Measurements from ENCODE around the gene APOL6. TPM values are rescaled to one million over a fixed set of nuclear protein-coding genes. Genes with fewer than 3 reads are reported as not detected.

APOL6 gene
- total and polyA plus RNA-seq, 2 of the 13 experiments (the other 11 are each of a cell fraction or from before 2014, with no cell fraction given), result 5.2 to 7.5 TPM

- TF ChIP-seq ETS1 (CRISPR knock-in tag; IDR thresholded peaks at IDR 0.05) (no peak), ZNF430 (CRISPR knock-in tag; IDR thresholded peaks at IDR 0.05) (no peak)
Measured at GRCh38 chr22:35662914-35663313, 14.7 kb downstream of the APOL6 start (continued).

GRCh38 chr22:35663371-35663770 lies 15.1 kb downstream of the APOL6 start:
- Histone ChIP-seq H3K9me3 (ENCODE audit: low read length) (peaks cover 20% of the 10 kb centered on the region), H3K79me2 (ENCODE audit: insufficient read depth, low read length) (no peaks in the 10 kb centered on the region), H3K27ac (ENCODE audit: extremely low read length, insufficient read depth, low read length) (no peak overlapping the region), H3K36me3 (replicated peaks in 1 of 2; ENCODE audit: control insufficient read depth in 1 of 2, insufficient read depth in 2 of 2, low read length in 2 of 2) (peaks cover 7 to 13% of the 10 kb centered on the region in 2 experiments; a peak in 4 of 5 replicates), H3K4me2 (ENCODE audit: low read depth, low read length) (no peak overlapping the region), H4K20me1 (ENCODE audit: insufficient read depth, low read length) (no peaks in the 10 kb centered on the region), H3K27me3 (ENCODE audit: control insufficient read depth in 1 of 2, insufficient read depth in 2 of 2, low read length in 2 of 2) (no peaks in the 10 kb centered on the region), H2AFZ (ENCODE audit: low read length) (no peak overlapping the region), H3K4me1 (ENCODE audit: insufficient read depth, low read length) (peaks cover 32% of the 10 kb centered on the region), H3K9ac (ENCODE audit: insufficient read depth, low read depth, low read length) (no peak overlapping the region), H3K4me3 (replicated peaks in 1 of 3; ENCODE audit: insufficient read depth in 1 of 3, low read depth in 2 of 3, low read length in 3 of 3) (no peak overlapping the region)
- DNase-seq (ENCODE audit: low spot score) (no peak), FAIRE-seq (no peak), ATAC-seq (no peak)
- ChIA-PET POLR2A (interaction anchor here (3.1 kb wide), 1 partner anchor 15 kb away, joined by 12 read pairs; the partner anchor contains the start of gene APOL6), CTCF (ENCODE audit: low intra/inter-chr PET ratio, low total read pairs) (no interaction called here)
- intact Hi-C loops (cut with micrococcal nuclease; ENCODE audit: unreplicated experiment) (no loop called here), in situ Hi-C loops (cut with HindIII; ENCODE audit: extremely low pct_ligation_motif_present, low pct_unique_long_range_greater_than_20kb) (no loop called here)
- no TSS peak for BruUV-seq (replicated peaks)
- 84% methylated on average over 3 of the region's 3 CpGs for WGBS (ENCODE audit: low lambda C conversion rate)
- TF ChIP-seq NFIC (IDR thresholded peaks at IDR 0.05; ENCODE audit: low read length) (no peak), ZNF121 (CRISPR knock-in tag; IDR thresholded peaks at IDR 0.05) (no peak), ZNF20 (CRISPR knock-in tag; IDR thresholded peaks at IDR 0.05) (no peak), ZNF850 (CRISPR knock-in tag; conservative IDR thresholded peaks at IDR 0.05) (no peak), ZNF124 (CRISPR knock-in tag; IDR thresholded peaks at IDR 0.05) (no peak), ZNF33A (CRISPR knock-in tag; IDR thresholded peaks at IDR 0.05; ENCODE audit: borderline replicate concordance) (no peak), SYNCRIP (IDR thresholded peaks at IDR 0.05; ENCODE audit: insufficient read depth, low read depth, low read length) (no peak), MIER3 (CRISPR knock-in tag; IDR thresholded peaks at IDR 0.05; ENCODE audit: borderline replicate concordance) (no peak), SNRNP70 (IDR thresholded peaks at IDR 0.05; ENCODE audit: low read depth, low read length) (no peak), IRF2 (CRISPR knock-in tag; IDR thresholded peaks at IDR 0.05) (no peak), ZNF12 (CRISPR knock-in tag; IDR thresholded peaks at IDR 0.05) (no peak), ZNF281 (CRISPR knock-in tag; IDR thresholded peaks at IDR 0.05; ENCODE audit: borderline replicate concordance) (no peak), ZUFSP (CRISPR knock-in tag; IDR thresholded peaks at IDR 0.05; ENCODE audit: borderline replicate concordance) (no peak), SRY (CRISPR knock-in tag; IDR thresholded peaks at IDR 0.05) (no peak)
